Uterus (tissue), 4 donors: ENCODE results near the gene ATP6V1B1. TPM values are rescaled to one million over a fixed set of nuclear protein-coding genes. Genes with fewer than 3 reads are reported as not detected.

Experiments used
- DNase-seq, 2 donors: peaks; one replicate each; pipeline ENCODE4 v3.0.0-alpha.2; 2019 to 2020
- H3K27ac ChIP-seq, 2 donors: fragments of 200-600 bp; sonication (generic); 1 replicate in 1 of 2; 2 replicates in 1 of 2; pipeline ENCODE4 v1.5.1; 2016 to 2018
- H3K27me3 ChIP-seq, 2 donors: fragments of 200-600 bp; sonication (generic); one replicate each; pipeline ENCODE4 v1.5.1; 2018 to 2019; ENCODE audit warnings: control low read depth in 1 of 2
- H3K36me3 ChIP-seq, 2 donors: fragments of 200-600 bp; sonication (generic); one replicate each; pipeline ENCODE4 v1.5.1; 2019; ENCODE audit warnings: control low read depth in 1 of 2
- H3K4me1 ChIP-seq, 2 donors: fragments of 200-600 bp; sonication (generic); one replicate each; pipeline ENCODE4 v1.5.1; 2018 to 2019; ENCODE audit warnings: control low read depth in 1 of 2
- H3K4me3 ChIP-seq, 2 donors: fragments of 200-600 bp; sonication (generic); 1 replicate in 1 of 2; 2 replicates in 1 of 2; pipeline ENCODE4 v1.5.1; 2018 to 2019; ENCODE audit warnings: mild to moderate bottlenecking in 1 of 2
- H3K9me3 ChIP-seq, 2 donors: fragments of 200-600 bp; sonication (generic); one replicate each; pipeline ENCODE4 v1.5.1; 2019; ENCODE audit warnings: control low read depth in 1 of 2
- POLR2A ChIP-seq, 2 donors: fragments of 450-650 bp; IDR thresholded peaks; one replicate each; pipeline ENCODE4 v1.6.1; 2016; ENCODE audit warnings: antibody characterized with exemption in 2 of 2, mild to moderate bottlenecking in 1 of 2, moderate library complexity in 1 of 2
- intact Hi-C: fragments of 100-400 bp; cut with DNase I; formaldehyde crosslinking; loops from one replicate; pipeline ENCODE4 v1.15.1; 2023; ENCODE audit warnings: low total_unique reads
- total RNA-seq, 4 donors: library from RNA; depleted of rRNA in 3 of 4; stranded (reverse); fragments of >200 nt in 3 of 4; gene quantifications; one replicate each; pipeline versions ENCODE4 v1.1.0 to v1.2.4, GENCODE V29; 2014 to 2023
- TF ChIP-seq, protein P1 (sequence below), 4 experiments: fragments of 200-600 bp in 2 of 4; fragments of 450-650 bp in 2 of 4; sonication (generic) in 2 of 4; IDR thresholded peaks; one replicate each; pipeline ENCODE4 v1.5.1; 2016 to 2019; ENCODE audit warnings: antibody characterized with exemption in 4 of 4, mild to moderate bottlenecking in 2 of 4, moderate library complexity in 1 of 4
- donor health status: DM: yes; HTN: yes; CAD: no.

The ATP6V1B1 gene
- total RNA-seq, 4 donors from 2014 or later = 3.4 to 3.7 TPM; not detected in 2

GRCh38 chr2:70921839-70922234, 13.9 kb upstream of the ATP6V1B1 start:
- intact Hi-C loops = no loop called here
- Histone ChIP-seq H3K36me3 (no peaks in the 10 kb centered on the region), H3K27ac (no peak overlapping the region), H3K27me3 (no peaks in the 10 kb centered on the region), H3K4me3 (no peak overlapping the region), H3K9me3 (no peaks in the 10 kb centered on the region), H3K4me1 (no peaks in the 10 kb centered on the region)
- TF ChIP-seq, protein P1, sequence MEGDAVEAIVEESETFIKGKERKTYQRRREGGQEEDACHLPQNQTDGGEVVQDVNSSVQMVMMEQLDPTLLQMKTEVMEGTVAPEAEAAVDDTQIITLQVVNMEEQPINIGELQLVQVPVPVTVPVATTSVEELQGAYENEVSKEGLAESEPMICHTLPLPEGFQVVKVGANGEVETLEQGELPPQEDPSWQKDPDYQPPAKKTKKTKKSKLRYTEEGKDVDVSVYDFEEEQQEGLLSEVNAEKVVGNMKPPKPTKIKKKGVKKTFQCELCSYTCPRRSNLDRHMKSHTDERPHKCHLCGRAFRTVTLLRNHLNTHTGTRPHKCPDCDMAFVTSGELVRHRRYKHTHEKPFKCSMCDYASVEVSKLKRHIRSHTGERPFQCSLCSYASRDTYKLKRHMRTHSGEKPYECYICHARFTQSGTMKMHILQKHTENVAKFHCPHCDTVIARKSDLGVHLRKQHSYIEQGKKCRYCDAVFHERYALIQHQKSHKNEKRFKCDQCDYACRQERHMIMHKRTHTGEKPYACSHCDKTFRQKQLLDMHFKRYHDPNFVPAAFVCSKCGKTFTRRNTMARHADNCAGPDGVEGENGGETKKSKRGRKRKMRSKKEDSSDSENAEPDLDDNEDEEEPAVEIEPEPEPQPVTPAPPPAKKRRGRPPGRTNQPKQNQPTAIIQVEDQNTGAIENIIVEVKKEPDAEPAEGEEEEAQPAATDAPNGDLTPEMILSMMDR (IDR thresholded peaks at IDR 0.05) = no peak
- TF ChIP-seq POLR2A (IDR thresholded peaks at IDR 0.05) = no peak
- DNase-seq = no peak

- Histone ChIP-seq H3K27me3 (no peaks in the 10 kb centered on the region), H3K4me1 (no peaks in the 10 kb centered on the region), H3K36me3 (no peaks in the 10 kb centered on the region), H3K9me3 (no peaks in the 10 kb centered on the region), H3K4me3 (no peak overlapping the region), H3K27ac (no peak overlapping the region)
- TF ChIP-seq, protein P1 (IDR thresholded peaks at IDR 0.05) = no peak
- no peak for TF ChIP-seq POLR2A (IDR thresholded peaks at IDR 0.05)
- intact Hi-C loops = no loop called here
- DNase-seq = no peak
Observed at GRCh38 chr2:70922235-70923234, 13.2 kb upstream of the ATP6V1B1 start.

- TF ChIP-seq POLR2A (IDR thresholded peaks at IDR 0.05) = no peak
- TF ChIP-seq, protein P1 (IDR thresholded peaks at IDR 0.05) = no peak
- Histone ChIP-seq H3K4me3 (no peak overlapping the region), H3K9me3 (no peaks in the 10 kb centered on the region), H3K27ac (no peak overlapping the region), H3K36me3 (no peaks in the 10 kb centered on the region), H3K4me1 (no peaks in the 10 kb centered on the region), H3K27me3 (no peaks in the 10 kb centered on the region)
- intact Hi-C loops = no loop called here
- DNase-seq = no peak
Observed at GRCh38 chr2:70923378-70924015, 12.2 kb upstream of the ATP6V1B1 start.

DNA sequence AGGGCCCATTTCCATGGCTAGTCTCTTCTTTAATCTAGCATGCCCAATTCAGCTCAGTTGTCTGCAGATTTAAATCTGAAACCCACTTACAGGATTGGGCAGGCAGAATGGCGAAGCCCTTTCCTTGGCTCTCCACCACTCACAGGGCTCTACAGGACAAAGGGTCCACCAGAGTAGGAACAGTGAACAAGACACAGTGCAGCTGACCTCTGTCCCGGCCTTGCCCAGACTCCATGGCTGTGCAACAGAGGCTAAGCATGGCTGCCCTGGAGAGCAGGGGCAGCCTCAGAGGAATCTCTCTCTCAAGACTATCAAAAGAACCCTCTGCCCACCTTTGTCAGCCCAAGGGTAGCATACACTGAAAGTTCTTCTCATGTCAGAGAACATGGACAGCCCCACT, 9.7 kb upstream of the ATP6V1B1 start:
- no peaks in the 10 kb centered on the region for H3K9me3 ChIP-seq
- H3K27ac ChIP-seq = no peak overlapping the region
- H3K27me3 ChIP-seq = no peaks in the 10 kb centered on the region
- intact Hi-C loops = no loop called here
- DNase-seq = no peak
- no peaks in the 10 kb centered on the region for H3K36me3 ChIP-seq
- H3K4me3 ChIP-seq = no peak overlapping the region
- TF ChIP-seq, protein P1 (IDR thresholded peaks at IDR 0.05) = no peak
- no peak for TF ChIP-seq POLR2A (IDR thresholded peaks at IDR 0.05)
- no peaks in the 10 kb centered on the region for H3K4me1 ChIP-seq

GRCh38 chr2:70927138-70927537, 8.6 kb upstream of the ATP6V1B1 start:
- Histone ChIP-seq H3K36me3 (no peaks in the 10 kb centered on the region), H3K27me3 (no peaks in the 10 kb centered on the region), H3K4me1 (no peaks in the 10 kb centered on the region), H3K9me3 (no peaks in the 10 kb centered on the region), H3K4me3 (no peak overlapping the region), H3K27ac (no peak overlapping the region)
- DNase-seq = no peak
- TF ChIP-seq POLR2A (IDR thresholded peaks at IDR 0.05) = no peak
- TF ChIP-seq, protein P1 (IDR thresholded peaks at IDR 0.05) = no peak
- intact Hi-C loops = no loop called here
